Stimulated activated CD4-positive, alpha-beta T cell treated with anti-CD3 and anti-CD28 coated beads, Interleukin-1b, Interleukin-23, amount 100 ng/mL, for 1 hour (primary cell): Measurements from ENCODE around the gene POFUT1.
A peak's percentile ranks its signal among the peaks of the same experiment; 100 is the strongest.
"Not testable (repeated sequence)": the region's sequence is repeated elsewhere in the genome, so short reads cannot be mapped to it uniquely, and the experiment has no call there.

Experiments used
- DNase-seq, 2 donors: peaks; one replicate each; pipeline ENCODE4 v3.0.0-alpha.2; 2020; ENCODE audit warnings: low read depth in 2 of 2

The POFUT1 gene

GRCh38 chr20:32234135-32234808 lies 26.6 kb downstream of the POFUT1 start:
- DNase-seq, result no peak

GRCh38 chr20:32235331-32236047 lies 27.8 kb downstream of the POFUT1 start:
- DNase-seq, result no peak

GRCh38 chr20:32236048-32236533 lies 28.4 kb downstream of the POFUT1 start:
- DNase-seq, result no peak

- DNase-seq, result no peak
These were observed 29.1 kb downstream of the POFUT1 start for GRCh38 chr20:32236819-32237218.

DNA sequence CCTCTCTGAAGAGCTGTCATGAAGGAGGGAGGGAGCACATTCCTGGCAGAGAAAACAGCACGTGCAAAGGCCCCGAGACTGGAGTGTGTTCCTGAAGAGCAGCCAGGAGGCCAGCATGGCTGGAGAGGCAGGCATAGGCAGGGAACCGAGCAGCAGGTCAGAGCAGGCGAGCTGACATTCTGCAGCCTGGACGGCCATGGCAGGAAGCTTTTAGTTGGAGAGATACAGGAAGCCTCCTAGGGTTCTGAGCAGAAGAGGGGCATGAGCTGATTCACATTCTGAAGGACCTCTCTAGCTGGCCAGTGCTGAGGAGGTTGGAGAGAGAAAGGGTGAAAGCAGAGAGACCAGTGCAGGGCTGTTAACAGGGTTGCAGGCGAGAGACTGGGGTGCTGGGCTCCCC lies 29.7 kb downstream of the POFUT1 start:
- DNase-seq, result no peak

DNA sequence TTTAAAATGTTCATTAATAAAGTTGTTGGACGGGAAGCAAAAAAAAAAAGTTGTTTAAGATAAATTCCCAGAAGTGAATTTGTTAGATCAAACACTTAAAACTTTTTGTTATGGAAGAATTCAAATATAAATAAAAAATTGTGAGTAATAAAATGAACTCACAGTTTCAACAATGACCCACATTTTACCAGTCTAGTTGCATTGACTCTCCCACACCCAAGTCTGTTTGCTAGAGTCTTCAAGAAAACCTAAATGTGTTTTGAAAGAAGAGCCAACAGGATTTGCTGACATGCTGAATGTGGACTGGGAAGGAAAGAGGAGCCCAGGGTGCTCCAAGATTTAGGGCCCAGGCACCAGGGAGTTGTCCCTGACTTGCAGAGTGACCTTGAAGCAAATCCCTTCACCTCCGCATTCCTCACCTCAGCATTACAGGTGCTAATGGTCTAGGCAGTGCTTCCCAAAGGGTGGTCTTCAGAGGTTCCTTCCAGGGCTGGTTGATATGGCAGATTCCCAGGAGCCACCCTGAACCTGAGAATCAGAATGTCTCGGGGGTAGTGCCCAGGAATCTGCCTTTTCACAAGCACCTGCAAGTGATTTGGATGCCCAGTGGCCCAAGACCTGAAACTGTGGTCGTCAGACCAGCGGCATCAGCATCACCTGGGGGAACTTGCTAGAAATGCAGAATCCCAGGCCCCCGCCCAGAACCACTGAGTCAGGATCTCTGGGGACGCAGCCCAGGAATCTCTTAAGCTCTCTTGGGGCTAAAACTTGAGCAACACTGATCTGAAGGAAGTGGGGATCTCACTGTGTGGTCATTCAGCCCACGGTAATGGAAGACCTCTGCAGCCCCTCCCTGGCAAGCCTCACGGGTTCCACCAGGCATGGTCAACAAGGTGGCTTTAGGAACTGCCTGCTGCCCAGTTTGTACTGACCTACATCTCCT lies 31.1 kb downstream of the POFUT1 start:
- no peak for DNase-seq

DNA sequence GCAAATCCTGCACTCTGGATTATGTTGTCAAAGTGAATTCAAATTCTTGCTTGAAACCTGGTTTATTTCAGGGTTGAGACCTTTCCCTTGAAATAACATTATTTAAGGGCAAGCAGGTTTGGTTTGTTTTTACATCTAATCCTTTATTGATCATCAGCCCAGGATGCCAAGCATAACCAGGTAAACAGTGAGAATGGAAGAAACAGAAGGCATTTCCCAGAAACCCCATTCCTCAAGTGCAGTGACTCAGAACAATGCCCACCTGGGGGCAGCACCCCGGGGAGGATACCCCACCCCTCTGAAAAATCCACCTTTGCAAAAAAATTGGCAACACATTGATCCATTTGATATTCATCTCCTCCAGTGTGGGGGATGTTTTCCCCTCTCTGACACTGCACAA lies 32.5 kb downstream of the POFUT1 start:
- DNase-seq, result no peak

GRCh38 chr20:32241807-32242206 lies 34.1 kb downstream of the POFUT1 start:
- no peak for DNase-seq

- no peak for DNase-seq
These were observed 36.6 kb downstream of the POFUT1 start for GRCh38 chr20:32244150-32244823.

DNA sequence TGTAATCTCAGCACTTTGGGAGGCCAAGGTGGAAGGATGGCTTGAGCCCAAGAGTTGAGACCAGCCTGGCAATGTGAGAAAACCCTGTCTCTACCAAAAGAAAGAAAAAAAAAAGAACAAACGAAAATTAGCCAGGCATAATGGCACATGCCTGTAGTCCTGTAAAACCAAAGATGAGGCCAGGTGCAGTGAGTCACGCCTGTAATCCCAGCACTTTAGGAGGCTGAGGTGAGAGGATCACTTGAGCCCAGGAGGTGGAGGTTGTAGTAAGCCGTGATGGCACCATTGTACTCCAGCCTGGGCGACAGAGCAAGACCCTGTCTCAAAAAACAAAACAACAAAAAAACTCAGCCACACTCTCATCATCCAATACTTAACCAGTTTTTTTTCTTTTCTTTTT lies 37.3 kb downstream of the POFUT1 start:
- no peak for DNase-seq

- not testable (repeated sequence) for DNase-seq
These were observed 38.5 kb downstream of the POFUT1 start for GRCh38 chr20:32246208-32246607.

DNA sequence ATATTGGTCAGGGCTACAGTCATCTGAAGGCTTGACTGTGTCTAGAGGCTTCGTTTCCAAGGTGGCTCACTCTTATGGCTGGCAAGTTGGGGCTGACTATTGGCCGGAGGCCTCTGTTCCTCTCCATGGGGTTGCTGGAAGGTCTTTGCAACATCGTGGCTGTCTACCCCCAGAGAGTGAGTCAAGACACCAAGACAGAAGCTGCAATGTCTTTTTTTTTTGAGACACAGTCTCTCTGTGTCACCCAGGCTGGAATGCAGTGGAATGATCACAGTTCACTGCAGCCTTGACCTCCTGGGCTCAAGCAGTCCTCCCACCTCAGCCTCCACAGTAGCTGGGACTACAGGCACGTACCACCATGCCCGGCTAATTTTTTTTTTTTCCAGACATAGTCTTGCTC lies 40.4 kb downstream of the POFUT1 start:
- DNase-seq, result no peak

GRCh38 chr20:32249030-32249738 lies 41.5 kb downstream of the POFUT1 start:
- DNase-seq, result no peak

GRCh38 chr20:32251470-32251869 lies 43.8 kb downstream of the POFUT1 start:
- no peak for DNase-seq

- peak in 1 of 2 donors; percentile 66 for DNase-seq
These were observed 44.5 kb downstream of the POFUT1 start for GRCh38 chr20:32252189-32252588.

GRCh38 chr20:32260973-32261372 lies 53.3 kb downstream of the POFUT1 start:
- DNase-seq, result not testable (repeated sequence)

DNA sequence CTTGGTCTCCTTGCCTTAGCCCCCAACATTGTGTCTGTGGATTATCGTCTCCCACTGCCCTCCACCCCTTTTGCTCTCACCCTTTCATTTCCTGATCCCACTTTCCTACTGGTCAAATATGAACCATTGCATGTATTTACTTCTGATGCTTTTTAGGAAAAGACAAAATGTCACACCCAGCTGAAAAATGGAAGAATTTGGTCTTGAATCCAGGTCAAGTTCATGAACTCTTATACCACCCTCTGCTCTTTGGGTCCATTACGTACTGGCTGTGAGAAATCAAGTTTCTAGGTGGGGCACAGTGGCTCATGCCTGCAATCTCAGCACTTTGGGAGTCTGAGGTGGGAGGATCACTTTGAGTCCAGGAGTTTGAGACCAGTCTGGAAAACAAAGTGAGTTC lies 54.0 kb downstream of the POFUT1 start:
- no peak for DNase-seq

- no peak for DNase-seq
These were observed 55.8 kb downstream of the POFUT1 start for GRCh38 chr20:32263398-32263954.

DNA sequence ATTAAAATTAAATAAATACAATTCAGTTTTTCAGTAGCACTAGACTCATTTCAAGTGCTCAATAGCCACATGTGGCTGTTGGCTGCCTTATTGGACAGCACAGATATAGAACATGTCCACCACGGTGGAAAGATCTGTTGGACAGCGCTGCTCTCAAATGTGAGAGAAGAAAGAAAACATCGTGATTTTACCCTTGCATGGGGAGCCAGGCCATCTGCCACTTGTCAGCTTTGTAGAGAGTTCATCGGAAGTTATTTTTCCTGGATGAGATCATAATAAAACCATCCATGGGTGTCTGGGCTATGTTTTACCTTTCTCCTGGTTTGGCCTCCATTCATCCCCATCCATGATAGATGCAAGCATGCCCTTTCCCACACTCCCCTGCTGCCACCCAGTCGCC lies 63.9 kb downstream of the POFUT1 start:
- DNase-seq, result no peak

- no peak for DNase-seq
These were observed 66.7 kb downstream of the POFUT1 start for GRCh38 chr20:32274359-32274758.

DNA sequence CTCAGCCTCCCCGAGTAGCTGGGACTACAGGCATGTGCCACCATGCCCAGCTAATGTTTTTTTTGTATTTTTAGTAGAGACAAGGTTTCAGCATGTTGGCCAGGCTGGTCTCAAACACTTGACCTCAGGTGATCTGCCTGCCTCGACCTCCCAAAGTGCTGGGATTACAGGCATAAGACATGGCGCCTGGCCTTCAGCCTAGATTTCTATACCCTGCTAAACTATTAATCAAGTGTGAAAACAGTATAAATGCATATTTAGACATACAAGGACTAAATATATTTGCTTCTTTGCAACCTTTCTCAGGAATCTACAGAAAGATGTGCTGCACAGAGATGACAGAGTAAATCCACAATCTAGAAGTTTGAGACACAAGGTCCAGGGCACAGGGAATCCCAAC lies 67.5 kb downstream of the POFUT1 start:
- DNase-seq, result not testable (repeated sequence)
